Esophagus muscularis mucosa (tissue), 3 donors: ENCODE results near the gene GPR17.
A peak's percentile ranks its signal among the peaks of the same experiment; 100 is the strongest.

Experiments
- POLR2A ChIP-seq: fragments of 450-650 bp; IDR thresholded peaks from one replicate; pipeline ENCODE4 v1.6.1; 2017; ENCODE audit warnings: antibody characterized with exemption, moderate library complexity, mild to moderate bottlenecking, low read depth
- TF ChIP-seq, protein P1 (sequence below), 3 experiments: fragments of 200-600 bp in 2 of 3; fragments of 450-650 bp in 1 of 3; sonication (generic) in 2 of 3; IDR thresholded peaks; one replicate each; pipeline ENCODE4 v1.5.1; 2017 to 2019; ENCODE audit warnings: antibody characterized with exemption in 3 of 3, mild to moderate bottlenecking in 2 of 3, moderate library complexity in 1 of 3

DNA sequence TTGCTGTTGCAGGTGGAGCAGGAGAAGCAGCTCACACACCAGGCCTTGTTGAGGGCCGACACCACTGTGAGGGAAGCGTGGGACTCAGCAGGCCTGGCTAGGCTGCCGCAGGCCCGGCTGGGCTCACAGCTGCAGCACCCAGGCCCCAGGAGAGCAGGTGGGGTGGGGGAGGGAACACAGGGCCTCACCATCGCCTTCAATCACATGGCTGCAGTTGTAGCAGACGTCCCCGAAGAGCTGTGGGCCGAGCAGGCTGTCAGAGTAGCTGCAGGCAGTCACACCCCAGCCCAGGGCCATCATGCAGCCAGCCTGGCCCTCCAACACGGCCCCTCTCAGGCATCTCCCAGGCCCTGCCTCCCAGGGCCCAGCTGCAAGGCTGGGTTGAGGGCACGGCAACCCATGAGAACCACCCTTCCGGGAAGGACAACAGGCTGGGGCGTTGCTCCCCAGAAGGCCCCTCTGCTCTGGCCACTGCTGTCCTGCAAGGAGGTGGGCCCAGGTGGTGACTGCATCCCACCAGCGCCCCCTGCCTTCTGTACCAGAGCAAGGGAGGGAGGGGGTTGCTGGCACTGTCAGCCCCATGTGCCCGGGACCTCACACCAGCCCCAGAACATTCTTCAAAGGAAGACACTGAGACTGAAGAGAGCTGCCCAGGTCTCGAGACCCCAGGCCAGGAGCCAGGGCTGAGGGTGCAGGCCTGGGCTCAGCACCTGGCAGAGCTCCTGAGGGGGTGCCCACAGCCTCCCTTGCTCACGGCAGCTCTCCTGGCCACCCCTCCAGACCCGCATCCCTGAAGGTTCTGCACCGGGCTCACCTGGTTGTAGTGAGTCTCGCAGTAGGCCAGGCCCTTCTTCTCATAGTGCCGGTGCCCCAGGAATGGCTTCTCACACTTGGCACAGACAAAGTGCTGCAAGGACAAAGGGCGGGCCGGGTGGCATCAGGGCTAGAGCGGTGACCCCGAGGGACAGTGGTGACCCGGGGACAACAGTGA, 5.6 kb upstream of the GPR17 start:
- TF ChIP-seq POLR2A: no peak
- TF ChIP-seq, protein P1, sequence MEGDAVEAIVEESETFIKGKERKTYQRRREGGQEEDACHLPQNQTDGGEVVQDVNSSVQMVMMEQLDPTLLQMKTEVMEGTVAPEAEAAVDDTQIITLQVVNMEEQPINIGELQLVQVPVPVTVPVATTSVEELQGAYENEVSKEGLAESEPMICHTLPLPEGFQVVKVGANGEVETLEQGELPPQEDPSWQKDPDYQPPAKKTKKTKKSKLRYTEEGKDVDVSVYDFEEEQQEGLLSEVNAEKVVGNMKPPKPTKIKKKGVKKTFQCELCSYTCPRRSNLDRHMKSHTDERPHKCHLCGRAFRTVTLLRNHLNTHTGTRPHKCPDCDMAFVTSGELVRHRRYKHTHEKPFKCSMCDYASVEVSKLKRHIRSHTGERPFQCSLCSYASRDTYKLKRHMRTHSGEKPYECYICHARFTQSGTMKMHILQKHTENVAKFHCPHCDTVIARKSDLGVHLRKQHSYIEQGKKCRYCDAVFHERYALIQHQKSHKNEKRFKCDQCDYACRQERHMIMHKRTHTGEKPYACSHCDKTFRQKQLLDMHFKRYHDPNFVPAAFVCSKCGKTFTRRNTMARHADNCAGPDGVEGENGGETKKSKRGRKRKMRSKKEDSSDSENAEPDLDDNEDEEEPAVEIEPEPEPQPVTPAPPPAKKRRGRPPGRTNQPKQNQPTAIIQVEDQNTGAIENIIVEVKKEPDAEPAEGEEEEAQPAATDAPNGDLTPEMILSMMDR (IDR thresholded peaks at IDR 0.05): peak in 2 of 3 experiments; percentile 6 to 10
